HG03469 (cell line): Measurements from ENCODE around the gene DNPH1.

ENCODE experiments used
- ATAC-seq: cut with Tn5 transposase; IDR thresholded peaks from one replicate; pipeline ENCODE4 v1.9.1; 2021; ENCODE audit warnings: mild to moderate bottlenecking, moderate library complexity, moderate number of reproducible peaks; ENCODE audit not compliant: unreplicated experiment

The DNPH1 gene

GRCh38 chr6:43228951-43229802 is at the start of gene DNPH1:
DNPH1 (minus strand) TSS chr6:43229481; CDS start chr6:43229456, 25 bp downstream.
- ATAC-seq, result peak; percentile 46

GRCh38 chr6:43278524-43279078 is 49.3 kb upstream of the DNPH1 start:
- ATAC-seq, result no peak

DNA sequence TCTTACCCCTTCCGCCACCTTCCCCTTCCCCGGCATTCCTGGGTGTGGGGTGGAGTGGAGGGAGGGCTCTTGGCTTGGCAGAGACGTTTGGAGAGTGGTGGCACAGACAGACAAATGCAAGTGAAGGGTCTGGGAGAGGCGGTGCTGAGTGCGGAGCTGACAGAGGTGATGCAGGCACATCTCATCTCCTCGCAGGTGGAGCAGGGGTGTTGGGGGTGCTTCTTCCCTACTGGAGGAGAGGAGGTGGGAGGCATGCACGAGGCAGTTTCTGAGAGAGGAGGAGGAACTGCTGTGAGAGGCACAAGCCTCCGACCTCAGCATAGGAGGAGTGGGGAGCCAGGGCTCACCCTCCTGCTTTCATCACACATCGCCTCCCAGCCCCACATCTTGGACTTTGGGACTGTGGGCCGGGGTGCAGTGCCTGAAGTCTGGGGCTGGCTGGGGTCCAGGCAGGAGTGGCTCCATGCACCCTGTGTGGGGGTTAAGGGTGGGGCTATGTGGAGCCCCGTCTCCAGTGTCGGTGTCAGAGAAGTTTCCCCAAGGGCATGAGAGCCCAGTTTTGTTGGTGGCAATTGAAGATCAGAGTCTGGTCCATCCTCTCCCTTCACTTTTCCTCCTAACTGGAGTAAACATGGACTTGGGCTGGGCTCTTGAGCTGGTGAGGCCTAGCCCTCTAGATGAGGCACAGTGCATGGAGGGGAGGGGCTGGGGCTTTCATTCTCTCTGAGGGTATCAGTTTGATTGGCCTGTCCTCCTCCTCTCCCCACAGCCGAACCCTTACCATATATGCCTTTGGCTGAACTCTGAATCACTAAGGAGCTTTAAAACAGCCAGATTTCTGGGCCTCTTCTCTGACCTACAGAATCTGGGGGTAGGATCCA is 48.6 kb upstream of the DNPH1 start:
- no peak for ATAC-seq

DNA sequence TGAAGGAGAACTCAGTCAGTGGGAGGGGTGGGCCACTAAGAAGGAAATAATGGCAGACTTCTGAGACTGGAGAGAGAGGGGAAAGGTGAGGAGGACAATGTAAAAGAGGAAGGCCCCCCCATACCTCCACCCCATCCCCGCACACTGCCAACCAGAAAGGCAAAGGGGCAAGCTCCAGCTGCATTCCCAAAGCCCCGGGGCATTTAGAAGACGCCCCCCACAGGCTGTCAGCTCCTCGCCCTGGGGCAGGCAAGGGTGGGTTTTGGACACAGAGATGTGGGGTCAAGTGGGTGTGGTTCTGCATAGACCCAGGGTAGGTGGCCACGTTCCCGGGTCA is 48.0 kb upstream of the DNPH1 start:
- no peak for ATAC-seq

DNA sequence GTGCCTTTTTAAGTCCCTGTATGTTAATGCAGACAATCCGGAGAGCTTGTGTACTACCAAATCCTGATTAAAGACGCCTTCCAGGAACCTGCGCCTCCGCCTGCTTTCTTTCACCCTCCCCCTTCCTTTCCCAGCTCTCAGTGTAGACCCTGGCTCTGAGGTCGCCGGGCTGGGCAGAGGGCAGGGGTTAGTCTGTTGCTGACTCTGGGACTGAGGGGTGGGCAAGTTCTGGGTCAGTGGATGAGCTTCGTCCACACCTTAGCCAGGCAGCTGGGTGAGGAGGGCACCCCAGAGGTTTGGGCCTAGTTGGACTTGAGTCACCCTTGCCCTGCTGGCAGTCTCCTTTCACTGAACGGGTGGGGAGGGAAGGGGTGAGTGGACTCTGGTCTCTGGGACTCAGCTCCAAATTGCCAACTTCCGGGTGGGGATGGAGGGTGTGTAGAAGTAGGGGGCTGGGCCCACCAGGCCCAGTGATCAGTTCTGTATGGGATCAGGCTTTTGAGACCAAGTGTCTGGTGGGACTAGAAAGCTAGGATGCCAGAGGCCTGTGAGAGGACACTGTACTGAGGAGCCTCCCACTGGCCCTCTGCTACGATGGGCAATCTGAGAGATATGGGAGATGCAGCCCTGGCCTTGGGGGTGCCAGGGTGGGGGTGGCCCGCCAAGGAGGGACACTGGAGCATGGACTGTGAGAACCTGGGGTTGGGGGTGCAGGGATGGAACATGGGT is 47.5 kb upstream of the DNPH1 start:
- no peak for ATAC-seq

GRCh38 chr6:43275801-43276576 is 46.7 kb upstream of the DNPH1 start:
- ATAC-seq, result no peak

DNA sequence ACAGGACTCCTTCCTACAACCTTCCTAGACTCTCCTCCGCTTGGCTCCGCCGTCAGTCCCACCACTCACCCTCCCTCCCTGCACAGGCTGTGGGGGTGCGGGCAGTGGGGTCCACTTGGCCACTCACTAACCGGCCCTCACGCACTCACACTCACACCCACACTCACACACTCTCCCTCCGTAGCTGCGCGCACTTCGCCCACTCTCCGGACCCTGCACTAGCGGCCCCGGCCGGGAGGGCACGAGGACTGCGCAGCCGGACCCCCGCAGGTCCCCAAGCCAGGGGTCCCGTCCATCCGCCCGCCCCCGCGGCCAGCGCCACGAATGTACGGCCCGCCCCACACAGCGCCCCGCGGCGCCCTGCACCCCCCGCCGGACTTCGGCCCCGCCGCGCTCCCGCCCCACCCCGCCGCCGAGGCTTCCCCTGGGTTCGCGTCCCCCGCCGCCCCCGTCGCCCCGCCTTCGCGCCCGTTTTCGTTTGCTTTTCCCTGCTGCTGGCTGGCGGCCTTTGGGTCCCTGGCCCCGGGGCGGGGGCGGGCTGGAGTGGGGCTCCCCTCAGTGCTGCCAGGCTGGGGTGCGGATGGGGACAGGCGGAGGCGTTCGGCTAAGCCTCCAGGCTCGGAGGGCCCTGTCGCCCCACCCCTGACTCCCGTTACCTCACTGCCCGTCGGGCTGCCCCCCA is 45.8 kb upstream of the DNPH1 start:
- no peak for ATAC-seq

DNA sequence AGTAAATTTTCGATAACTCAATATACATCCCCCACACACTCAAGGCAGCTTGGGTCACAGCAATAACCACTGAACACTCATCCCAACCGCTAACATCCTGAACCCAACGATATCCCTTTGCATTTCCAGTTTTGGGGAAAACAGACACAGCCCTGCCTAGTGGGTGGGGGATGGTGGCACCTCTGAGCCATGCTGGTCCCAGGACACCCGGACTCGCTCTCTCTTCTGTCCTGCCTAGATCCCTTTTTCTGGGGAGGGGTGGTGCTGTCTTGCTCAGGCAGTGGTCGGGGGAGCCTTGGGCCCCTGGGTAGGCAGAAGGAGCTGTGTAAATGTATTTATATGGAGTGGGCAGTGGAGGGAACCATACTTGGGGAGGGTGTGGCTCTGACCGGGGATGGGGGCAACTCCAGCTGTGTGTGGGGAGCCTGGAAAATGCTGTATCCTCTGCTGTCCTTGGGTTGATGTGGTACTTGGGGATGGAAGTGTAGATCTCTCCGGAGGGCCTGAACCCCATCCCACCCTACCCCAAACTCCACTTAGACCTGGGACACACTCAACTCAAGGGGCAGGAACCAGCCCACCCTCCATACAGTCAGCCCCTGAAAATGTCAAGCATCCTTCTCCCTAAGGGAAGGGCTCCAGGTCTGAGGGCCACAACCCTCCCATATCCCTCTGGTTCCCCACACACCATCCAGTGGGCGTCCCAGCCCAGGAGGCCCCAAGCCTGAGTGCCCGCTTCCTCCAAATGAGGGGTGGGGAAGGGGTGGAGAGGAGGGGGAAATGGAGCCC is 45.0 kb upstream of the DNPH1 start:
- ATAC-seq, result no peak

- no peak for ATAC-seq
These were observed 44.4 kb upstream of the DNPH1 start for GRCh38 chr6:43273707-43274106.

DNA sequence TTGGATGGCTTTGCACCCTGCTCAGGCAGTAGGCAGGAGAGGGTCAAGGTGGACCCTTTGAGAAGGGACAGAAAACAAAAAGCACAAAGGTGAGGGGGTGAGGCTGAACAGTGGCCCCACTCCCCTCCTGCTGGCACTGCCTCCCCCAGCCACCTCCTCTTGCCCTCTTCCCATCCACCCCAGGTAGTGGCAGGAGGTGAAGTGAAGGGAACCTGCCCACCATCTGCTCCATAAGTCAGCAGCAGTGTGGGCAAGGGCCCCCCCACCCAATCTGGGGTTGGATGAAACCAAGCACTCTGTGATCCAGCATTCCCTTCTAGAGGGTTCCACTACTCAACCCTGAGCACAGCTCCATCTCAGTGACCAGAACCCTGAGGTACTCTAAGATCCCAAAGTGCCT is 42.7 kb upstream of the DNPH1 start:
- no peak for ATAC-seq

GRCh38 chr6:43271103-43271815 is 42.0 kb upstream of the DNPH1 start:
- ATAC-seq, result no peak

DNA sequence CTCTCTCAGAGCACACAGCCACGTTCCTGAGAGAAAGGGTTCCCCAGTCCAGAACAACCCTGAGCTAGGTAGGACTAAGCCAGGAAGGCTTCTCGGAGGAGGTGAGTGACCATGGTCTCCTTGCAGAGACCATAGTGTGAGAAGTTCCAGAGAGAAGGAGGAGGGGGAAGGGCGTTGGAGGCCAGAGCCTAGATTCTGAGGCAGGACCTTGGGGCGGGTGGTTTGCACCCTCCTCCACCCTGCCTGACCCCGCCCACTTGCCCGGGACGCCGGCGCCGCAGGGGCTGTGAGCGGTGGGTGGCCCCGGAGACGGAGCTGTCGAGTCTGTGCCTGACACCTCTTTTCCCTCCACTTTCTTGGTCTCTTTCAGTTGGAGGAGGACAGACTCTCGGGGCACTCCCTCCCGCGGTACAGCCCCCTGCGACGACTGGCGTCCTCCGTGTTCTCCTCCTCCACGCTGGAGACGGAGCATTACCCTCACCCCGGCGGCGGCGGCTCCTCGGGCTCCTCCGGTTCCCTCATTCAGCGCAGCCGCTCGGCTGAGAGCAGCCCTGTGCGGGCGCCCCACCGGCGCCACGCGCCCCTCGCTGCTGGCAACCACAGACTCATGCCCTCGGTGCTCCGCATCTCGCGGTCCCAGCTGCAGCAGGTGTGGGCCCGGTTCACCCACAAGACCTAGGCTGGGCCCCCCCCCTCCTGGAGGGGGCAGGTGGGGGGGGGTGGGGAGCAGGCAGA is 40.2 kb upstream of the DNPH1 start:
- no peak for ATAC-seq

GRCh38 chr6:43268782-43269272 is 39.5 kb upstream of the DNPH1 start:
- ATAC-seq, result no peak

DNA sequence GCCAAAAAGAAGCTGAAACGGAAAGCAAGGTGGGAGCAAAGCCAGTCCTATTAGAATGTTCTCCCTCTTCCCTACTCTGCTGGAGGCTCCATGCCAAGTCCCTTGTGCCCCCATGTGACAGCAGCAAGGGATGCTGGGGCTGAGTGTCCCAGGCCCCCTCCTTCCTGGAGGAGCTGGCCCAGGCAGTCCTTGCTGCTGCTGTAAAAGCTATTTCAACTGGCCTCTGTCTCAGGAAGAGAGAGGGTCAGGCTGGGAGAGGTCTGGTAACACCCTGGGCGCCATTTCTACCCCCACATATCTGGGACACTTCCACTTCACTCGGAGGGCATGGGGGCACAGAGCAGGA is 39.0 kb upstream of the DNPH1 start:
- ATAC-seq, result no peak

DNA sequence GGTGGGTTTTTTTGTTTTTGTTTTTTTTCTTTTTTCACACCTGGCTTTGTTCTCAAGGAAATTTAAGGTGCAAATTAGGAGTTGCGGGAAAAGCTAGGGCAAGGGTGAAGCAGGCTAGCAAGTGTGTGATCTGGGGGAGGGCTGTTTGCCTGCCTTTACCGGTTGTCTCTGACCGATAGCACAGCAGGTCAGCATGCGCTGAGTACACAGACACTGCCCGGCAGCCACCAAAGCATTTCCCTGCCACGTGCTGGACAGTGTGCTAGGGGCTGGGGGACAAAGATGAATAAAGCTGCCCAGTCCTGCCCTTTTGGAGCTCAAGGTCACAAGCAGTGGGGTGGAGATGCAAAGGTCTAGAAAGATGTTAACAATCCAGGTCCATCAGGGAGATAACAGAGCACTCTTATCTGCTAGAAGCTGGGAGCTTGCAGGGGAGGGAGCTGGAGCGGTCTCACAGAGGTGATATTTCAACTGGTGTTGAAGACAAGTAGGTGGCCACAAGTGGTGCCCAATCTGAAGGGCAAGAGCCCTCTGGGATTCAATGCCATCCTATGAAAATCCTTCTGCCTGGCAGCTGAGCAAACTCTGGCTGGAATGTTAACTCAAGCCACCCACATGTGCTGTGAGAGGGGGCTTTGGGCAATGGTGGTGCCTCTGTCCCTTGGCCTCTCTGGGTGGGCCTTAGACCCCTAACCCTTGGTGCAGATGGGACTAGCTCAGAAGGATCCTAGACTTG is 38.5 kb upstream of the DNPH1 start:
- no peak for ATAC-seq

DNA sequence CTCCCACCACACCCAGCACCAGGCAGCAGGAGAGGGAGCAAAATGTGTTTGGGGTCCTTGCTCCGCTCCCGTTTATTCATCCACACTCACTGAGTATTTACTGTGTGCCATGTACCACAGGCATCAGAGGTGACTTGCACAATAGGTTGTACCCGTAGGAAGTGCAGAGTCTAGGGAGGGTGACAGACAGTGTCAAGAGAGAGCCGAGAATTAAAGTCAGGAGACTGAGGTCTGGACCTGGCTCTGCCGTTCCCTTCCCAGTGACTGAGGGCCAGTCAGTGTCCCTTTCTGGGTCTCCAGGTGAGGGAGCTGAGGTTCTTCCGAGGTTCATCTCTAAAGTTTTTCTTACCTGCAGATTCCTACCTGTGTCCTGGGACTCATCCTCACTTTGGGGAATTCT is 36.3 kb upstream of the DNPH1 start:
- no peak for ATAC-seq

DNA sequence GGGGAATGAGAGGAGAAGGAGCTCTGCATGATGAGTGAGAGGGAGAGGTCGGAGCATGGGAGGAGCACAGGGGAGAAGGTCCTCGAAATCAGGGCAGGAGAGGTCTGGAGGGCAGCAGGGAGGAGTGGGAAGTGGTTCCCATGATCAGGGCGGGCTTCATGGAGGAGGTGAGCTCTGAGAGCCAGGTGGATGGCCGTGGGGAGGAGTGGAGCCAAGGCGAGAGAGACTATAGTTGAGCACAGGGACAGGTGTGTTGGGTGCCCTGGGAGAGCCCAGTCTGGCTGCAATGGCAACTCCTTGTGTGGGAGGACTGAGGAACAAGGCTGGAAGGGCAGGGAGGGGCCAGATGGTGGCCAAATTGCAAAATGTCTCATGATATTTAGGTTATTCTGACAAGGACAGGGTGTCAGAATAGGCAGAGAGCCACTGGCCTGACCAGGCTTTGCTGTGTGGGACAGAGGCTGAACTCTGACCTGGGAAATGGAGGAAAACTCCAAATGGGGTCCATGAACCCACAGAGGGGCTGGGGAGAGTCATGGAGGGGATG is 35.4 kb upstream of the DNPH1 start:
- no peak for ATAC-seq
